ENCODE results near the gene PRKCB.

Gene PRKCB

DNA sequence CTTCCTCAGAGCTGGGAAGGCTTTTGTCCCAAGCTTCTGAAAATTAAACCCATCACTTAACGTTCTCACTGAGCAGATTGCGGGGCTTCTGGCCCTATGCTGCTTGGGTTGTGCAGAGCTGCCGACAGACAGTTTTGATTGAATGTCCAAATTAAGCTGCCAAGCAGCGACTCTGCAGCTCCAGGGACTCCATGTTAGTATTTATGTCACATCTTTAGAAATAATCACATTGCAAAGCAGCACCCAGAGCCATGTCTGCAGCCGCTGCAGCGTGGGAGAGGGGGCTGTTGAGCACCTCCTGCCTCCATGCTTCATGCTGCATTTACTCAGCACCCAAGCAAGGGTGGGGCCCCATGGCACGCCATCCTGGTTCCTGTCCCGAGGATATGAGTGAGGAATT, 242.2 kb downstream of the PRKCB start:
- TF ChIP-seq, protein P1, sequence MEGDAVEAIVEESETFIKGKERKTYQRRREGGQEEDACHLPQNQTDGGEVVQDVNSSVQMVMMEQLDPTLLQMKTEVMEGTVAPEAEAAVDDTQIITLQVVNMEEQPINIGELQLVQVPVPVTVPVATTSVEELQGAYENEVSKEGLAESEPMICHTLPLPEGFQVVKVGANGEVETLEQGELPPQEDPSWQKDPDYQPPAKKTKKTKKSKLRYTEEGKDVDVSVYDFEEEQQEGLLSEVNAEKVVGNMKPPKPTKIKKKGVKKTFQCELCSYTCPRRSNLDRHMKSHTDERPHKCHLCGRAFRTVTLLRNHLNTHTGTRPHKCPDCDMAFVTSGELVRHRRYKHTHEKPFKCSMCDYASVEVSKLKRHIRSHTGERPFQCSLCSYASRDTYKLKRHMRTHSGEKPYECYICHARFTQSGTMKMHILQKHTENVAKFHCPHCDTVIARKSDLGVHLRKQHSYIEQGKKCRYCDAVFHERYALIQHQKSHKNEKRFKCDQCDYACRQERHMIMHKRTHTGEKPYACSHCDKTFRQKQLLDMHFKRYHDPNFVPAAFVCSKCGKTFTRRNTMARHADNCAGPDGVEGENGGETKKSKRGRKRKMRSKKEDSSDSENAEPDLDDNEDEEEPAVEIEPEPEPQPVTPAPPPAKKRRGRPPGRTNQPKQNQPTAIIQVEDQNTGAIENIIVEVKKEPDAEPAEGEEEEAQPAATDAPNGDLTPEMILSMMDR (IDR thresholded peaks at IDR 0.05; ENCODE audit: borderline replicate concordance, control extremely low read depth, extremely low read depth, insufficient read depth, missing control alignments) = no peak
- no peak for DNase-seq (ENCODE audit: low spot score)
- in situ Hi-C loops (cut with MboI; ENCODE audit: low sequenced_read_pairs, unreplicated experiment) = no loop called here

DNA sequence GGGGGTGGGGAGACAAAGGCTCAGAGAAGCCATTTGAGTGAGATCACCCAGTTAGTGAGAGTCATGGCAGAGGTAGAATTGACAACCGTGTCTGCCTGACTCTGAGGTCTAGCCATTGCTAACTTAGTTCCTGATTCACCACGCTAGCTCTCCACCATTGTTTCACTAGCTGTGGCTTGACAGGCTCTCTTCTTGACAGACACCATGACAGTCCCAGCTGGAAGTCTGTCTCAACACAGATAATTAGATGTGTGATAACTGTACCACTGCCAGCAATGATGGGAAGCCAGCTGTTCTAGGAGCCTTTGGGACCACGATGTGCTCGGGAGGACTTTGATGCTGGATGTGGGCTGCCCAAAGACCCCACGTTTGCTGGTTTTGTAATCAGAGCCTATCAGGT, 249.9 kb downstream of the PRKCB start:
- DNase-seq (ENCODE audit: low spot score) = no peak
- in situ Hi-C loops (cut with MboI; ENCODE audit: low sequenced_read_pairs, unreplicated experiment) = no loop called here
- TF ChIP-seq, protein P1 (IDR thresholded peaks at IDR 0.05; ENCODE audit: borderline replicate concordance, control extremely low read depth, extremely low read depth, insufficient read depth, missing control alignments) = no peak

DNA sequence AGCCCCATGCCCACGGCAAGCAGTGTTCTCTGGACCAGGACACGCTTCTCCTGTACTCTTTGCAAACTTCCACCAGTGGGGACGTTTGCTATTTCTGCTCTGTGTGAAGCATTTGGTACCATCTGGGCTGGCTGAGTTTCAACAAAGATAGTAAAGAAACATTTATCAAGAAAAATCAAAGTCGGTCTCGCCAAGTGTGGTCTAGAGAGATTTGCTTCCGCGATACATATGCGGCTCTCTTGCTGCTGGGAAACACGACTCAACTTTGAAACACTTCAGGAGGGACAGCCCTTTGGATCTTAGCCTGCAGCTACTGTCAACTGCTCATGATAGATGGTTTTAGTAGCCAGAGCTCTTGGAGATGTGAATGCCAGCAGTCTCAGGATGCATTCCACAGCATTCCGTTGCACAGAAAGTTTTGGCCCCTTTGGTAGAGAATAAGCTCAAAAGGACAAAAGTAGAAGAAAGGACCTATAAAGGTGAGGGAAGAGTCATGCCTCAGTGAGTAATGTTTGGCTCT, 252.2 kb downstream of the PRKCB start:
- no peak for DNase-seq (ENCODE audit: low spot score)
- TF ChIP-seq, protein P1 (IDR thresholded peaks at IDR 0.05; ENCODE audit: borderline replicate concordance, control extremely low read depth, extremely low read depth, insufficient read depth, missing control alignments) = no peak
- in situ Hi-C loops (cut with MboI; ENCODE audit: low sequenced_read_pairs, unreplicated experiment) = no loop called here

DNA sequence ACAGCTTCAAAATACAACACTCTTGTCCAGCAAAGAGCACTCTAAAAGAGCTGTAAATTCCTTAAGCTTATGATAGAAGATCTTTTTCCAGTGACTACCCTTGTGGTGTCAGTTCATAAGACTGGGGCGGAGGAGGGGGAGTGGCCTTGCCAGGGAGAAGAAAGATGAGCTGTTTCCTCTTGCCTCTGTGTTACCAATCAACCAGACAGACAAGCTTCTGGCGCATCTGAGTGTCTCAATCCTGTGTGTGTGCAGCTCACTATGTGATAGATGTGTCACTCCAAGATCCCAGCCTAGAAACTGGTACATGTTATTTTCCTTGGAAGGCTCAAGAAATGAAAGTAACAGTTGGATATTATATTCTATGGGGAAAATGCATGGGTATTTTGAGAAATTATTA, 253.0 kb downstream of the PRKCB start:
- in situ Hi-C loops (cut with MboI; ENCODE audit: low sequenced_read_pairs, unreplicated experiment) = no loop called here
- TF ChIP-seq, protein P1 (IDR thresholded peaks at IDR 0.05; ENCODE audit: borderline replicate concordance, control extremely low read depth, extremely low read depth, insufficient read depth, missing control alignments) = no peak

DNA sequence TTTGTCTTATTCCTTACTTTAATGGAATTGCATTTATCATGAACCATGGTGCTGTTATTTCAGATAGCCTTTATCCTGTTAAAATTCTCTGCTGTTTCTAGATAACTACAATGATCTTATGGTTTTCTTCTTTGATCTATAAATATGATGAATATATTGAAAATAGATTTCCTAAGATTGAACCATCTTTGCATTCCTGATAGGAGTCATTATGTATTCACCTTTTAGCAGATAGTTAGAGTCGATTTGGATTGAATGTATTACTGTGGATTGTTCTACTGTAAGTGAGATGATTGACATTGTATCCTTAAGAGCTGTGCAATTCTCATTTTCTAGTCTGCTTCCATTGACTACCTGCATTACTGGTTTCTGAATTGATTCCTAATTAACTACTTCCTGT, 255.3 kb downstream of the PRKCB start:
- in situ Hi-C loops (cut with MboI; ENCODE audit: low sequenced_read_pairs, unreplicated experiment) = no loop called here
- TF ChIP-seq, protein P1 (IDR thresholded peaks at IDR 0.05; ENCODE audit: borderline replicate concordance, control extremely low read depth, extremely low read depth, insufficient read depth, missing control alignments) = no peak
- DNase-seq (ENCODE audit: low spot score) = no peak

More for the DNA sequence above, 253.0 kb downstream of the PRKCB start:
- DNase-seq (ENCODE audit: low spot score) = no peak

DNA sequence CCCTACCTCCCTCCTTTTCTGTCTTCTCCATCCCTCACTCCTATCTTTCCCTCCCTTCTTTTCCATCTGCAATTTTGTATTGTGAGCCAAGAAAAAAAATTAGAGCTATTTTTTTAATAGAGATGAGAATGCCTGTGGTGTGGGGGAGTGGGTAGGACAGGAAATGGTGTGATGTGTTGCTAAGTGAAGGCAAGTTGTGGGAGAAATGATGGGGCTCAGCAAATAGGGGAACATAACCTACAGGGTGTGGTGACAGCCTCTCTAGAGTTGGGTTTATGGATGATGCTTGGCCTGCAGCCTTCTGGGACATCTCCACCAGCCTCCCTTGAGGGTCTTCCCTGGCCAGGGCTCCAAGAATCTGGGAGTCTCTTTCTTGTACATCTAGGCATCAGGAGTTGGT, 257.3 kb downstream of the PRKCB start:
- in situ Hi-C loops (cut with MboI; ENCODE audit: low sequenced_read_pairs, unreplicated experiment) = no loop called here
- TF ChIP-seq, protein P1 (IDR thresholded peaks at IDR 0.05; ENCODE audit: borderline replicate concordance, control extremely low read depth, extremely low read depth, insufficient read depth, missing control alignments) = no peak
- DNase-seq (ENCODE audit: low spot score) = no peak

DNA sequence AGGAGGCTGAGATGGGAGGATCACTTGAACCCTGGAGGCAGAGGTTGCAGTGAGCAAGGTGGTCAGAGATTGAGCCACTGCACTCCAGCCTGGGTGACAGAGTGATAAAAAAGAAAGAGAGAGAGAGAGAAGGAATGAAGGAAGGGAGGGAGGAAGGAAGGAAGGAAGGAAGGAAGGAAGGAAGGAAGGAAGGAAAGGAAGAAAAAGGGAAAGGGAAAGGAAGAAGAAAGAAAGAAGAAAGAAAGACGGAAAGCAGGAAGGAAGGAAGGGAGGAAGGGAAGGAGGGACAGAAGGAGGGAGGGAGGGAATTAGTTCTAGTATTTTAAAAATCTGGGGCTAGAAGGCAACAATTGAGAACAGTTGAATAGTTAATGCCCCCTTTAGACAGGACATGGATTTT, 258.9 kb downstream of the PRKCB start:
- no peak for DNase-seq (ENCODE audit: low spot score)
- TF ChIP-seq, protein P1 (IDR thresholded peaks at IDR 0.05; ENCODE audit: borderline replicate concordance, control extremely low read depth, extremely low read depth, insufficient read depth, missing control alignments) = no peak
- in situ Hi-C loops (cut with MboI; ENCODE audit: low sequenced_read_pairs, unreplicated experiment) = no loop called here
